NCI-H1417 (cell line): ENCODE measurements around the gene CRELD1.

ENCODE experiments used
- DNase-seq, 3 experiments: peaks; one replicate each; lab custom pipeline; 2025; lab: John Stamatoyannopoulos, UW

The CRELD1 gene

DNA sequence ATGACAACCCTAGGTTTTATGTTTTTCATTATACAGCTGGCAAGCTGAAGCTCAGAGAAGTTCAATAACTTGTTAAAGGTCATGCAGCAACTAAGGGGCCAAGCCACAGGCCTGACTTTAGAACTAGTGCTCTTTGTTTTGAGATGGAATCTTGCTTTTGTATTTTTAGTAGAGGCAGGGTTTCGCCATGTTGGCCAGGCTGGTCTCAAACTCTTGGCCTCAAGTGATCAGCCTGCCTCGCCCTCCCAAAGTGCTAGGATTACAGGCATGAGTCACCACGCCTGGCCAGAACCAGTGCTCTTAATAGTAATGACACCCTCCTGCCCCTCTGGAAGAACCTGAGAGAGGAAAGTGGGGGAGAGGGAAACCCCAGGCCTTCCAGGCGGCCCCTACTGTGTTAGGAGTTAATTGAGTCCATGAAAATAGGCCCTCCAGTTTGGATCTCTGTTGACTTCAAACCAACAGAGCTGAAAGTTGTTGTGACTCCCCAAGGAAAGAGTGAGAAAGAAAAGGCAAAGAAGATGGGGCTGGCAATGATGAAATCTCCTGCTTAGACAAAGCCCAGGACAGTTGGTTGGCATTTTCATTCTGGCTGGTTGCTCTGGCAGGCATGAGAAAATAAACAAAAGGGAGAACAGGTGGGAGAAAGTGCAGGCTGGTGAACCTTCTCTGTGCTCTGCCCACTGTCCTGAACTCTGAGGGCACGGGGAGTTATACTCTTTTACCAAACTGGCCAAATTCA, 22.1 kb downstream of the CRELD1 start:
- no peak for DNase-seq

- DNase-seq, result no peak
Observed at GRCh38 chr3:9957214-9957613, 23.6 kb downstream of the CRELD1 start.

- no peak for DNase-seq
Observed at GRCh38 chr3:9965200-9965875, 31.7 kb downstream of the CRELD1 start.

DNA sequence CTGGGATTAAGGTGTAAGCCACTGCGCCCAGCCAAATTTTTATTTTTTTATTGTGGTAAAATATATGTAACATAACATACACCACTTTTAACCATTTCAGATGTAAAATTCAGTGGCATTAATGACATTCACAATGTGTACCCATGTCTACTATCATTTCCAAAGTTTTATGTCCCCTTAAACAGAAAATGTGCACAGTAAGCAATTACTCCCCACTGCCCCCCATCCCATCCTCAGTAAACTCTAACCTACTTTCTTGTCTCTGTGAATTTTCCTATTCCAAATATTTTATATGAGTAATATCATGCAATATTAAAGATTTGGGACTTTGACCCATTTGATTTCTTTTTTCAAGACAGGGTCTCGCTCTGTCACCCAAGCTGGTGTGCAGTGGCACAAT, 33.2 kb downstream of the CRELD1 start:
- DNase-seq, result no peak

DNA sequence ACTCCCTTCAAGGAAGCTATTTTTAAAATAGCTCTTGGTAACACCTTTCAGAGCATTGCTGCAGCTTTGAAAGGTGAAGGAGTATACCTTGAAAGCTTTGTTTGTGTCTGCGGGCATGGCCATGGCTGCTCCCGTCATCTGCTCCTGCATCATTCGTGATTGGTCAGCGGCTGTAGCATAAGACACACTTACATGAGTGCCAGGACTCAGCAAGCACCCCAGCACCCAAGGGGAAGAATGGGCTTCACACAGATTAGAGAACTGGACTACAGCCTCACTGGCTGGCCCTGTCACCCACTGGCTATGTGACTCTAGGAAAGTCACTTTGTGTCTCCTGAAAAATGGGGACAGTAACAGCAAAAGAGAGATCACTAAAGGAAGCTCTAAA, 36.0 kb downstream of the CRELD1 start:
- no peak for DNase-seq

DNA sequence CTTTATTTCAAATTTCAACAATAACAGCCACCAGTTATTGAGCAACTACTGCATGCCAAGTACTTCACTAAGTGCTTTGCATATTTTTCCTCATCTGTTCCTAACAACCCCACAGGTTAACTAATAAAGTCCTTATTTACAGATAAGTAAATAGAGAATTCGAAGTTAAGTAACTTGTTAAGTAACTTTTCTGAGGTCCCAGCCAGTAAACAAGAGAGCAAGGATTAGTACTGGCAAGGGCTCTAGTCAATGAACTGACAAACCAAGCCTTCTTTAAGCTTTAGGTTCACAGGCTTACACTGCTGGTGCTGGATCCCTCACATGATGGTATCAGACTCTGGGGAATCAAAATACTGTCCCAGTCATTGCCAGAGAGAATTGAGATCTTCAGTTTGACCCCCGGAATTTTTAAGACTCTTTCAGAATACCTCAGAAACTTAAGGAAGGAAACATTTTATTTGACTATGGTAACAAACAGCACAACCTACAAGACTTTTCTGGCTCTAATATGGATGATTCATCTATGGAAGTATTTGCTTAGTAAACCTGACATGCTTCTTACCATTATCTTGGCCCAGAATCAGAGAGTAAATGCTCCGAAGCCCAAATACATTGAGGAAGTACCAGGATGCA, 36.5 kb downstream of the CRELD1 start:
- no peak for DNase-seq

- no peak for DNase-seq
Observed at GRCh38 chr3:9976721-9977709, 43.4 kb downstream of the CRELD1 start.

- DNase-seq, result no peak
Observed at GRCh38 chr3:9978710-9979305, 45.2 kb downstream of the CRELD1 start.

DNA sequence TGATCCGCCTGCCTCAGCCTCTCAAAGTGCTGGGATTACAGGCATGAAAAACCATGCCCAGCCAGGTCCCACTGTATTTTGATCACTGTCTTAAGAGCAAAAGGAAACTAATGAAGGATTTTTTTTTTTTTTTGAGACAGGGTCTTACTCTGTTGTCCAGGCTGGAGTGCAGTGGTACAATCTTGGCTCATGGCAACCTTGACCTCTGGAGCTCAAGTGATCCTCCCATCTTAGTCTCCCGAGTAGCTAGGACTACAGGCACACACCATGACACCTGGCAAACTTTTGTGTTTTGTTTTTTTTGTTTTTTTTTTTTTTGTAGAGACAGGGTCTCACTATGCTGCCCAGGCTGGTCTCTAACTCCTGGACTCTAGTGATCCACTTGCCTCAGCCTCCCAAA, 46.6 kb downstream of the CRELD1 start:
- DNase-seq, result no peak

DNA sequence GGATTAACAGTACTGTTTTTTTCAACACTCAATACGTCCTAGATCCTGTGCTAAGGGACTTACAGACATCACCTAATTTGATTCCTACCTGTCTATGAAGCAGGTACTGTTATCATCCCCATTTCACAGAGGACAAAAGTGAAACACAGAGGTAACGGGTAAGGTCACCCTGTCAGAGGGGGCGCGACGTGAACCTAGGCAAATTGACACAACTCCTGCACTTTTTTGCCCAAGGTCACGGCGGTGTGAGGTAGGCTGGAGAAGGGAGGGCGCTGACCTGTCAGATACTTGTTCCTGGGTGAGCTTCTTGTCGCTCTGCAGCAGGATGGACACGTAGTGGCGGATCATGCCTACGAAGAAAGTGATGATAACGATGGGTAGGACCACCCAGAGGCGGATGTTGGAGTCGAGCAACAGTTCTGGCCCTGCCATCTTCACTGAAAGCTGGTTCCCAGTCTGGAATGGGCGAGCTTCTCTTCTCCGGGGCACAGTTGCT, 52.6 kb downstream of the CRELD1 start:
- DNase-seq, result no peak

DNA sequence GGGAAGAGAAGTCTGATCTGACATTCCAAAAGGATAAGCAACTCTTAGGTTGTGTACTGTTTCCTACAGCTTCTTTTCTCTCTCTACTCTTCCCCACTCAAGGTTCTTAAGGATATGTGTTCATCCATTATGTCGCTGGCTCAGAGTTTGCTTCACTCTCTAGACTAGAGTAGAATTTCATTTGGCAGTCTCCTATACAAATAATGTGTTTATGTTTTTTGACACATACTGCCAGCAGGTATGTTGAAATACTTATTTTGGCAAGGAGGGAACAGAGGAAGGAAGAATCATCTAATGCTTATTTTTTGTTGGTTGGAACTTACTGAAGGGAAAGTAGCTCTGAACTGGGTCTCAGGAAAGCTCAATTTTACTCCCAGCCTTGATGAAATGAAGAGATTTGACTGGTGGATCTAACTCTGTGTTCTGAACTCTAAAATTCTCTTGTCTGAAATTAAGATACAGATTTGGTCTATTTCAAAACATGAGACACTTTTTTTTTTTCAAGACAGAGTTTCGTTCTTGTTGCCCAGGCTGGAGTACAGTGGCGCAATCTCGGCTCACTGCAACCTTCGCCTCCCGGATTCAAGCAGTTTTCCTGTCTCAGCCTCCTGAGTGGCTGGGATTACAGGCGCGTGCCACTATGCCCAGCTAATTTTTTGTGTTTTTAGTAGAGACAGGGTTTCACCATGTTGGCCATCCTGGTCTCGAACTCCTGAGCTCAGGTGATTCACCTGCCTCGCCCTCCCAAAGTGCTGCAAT, 60.6 kb downstream of the CRELD1 start:
- no peak for DNase-seq
